ENCODE results near the gene ATRIP. TPM values are rescaled to one million over a fixed set of nuclear protein-coding genes. Genes with fewer than 3 reads are reported as not detected.

The ATRIP gene
- total RNA-seq, 5 donors from 2014 or later (not counting 1 experiment from before 2014, with no cell fraction given): 7.8 to 14.9 (median 12.8) TPM

DNA sequence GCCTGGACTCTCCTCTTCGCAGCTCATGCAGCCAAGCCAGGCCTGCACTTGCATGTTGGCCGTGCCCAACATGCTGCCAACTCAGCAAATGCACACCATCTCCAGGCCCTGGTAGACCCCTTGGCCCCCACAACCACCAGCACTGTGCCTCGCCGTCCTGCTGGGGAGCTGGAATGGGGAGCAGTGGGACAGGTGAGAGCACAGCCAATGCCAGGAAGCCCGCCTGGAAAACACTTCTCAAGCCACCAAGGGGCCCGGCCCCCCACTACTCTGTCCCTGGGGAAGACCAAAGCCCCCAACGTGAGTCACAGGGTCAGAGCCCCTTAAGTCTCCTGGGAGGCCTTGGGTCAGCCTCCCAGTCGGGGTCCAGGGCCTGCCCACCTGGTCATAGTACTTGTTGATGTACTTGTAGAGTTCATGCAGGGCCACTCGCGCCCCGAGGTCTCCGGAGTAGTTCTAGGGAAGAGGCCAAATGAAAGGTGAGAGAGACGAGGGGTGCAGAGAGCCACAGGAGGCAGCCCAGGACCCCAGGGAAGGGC is 41.1 kb upstream of the ATRIP start:
- Histone ChIP-seq H3K9me3 (no peaks in the 10 kb centered on the region), H3K36me3 (ENCODE audit: control insufficient read depth in 2 of 2, extremely low read depth in 1 of 2, insufficient read depth in 1 of 2, low read length in 1 of 2) (no peaks in the 10 kb centered on the region), H3K4me1 (ENCODE audit: control insufficient read depth in 1 of 2, extremely low read depth in 1 of 2, insufficient read depth in 2 of 2, low read length in 2 of 2) (no peaks in the 10 kb centered on the region), H3K27ac (ENCODE audit: low read length) (no peak overlapping the region), H3K4me3 (ENCODE audit: control insufficient read depth in 1 of 2, extremely low read depth in 1 of 2, low read length in 1 of 2) (no peak overlapping the region), H3K27me3 (replicated peaks in 1 of 2; ENCODE audit: control insufficient read depth in 2 of 2, extremely low read depth in 1 of 2, insufficient read depth in 2 of 2, low read length in 1 of 2) (no peaks in the 10 kb centered on the region)
- peak in 6 of 35 experiments; percentile 0 to 16 (median 2) for DNase-seq
- H3K4me3 Mint-ChIP-seq: no peak overlapping the region
- ChIA-PET CTCF (no interaction called here), POLR2A (no interaction called here)
- H3K4me1 Mint-ChIP-seq: no peaks in the 10 kb centered on the region
- H3K27me3 Mint-ChIP-seq: peaks cover 0 to 3% of the 10 kb centered on the region in 2 donors
- no peak for ATAC-seq (replicated peaks in 1 of 4)
- H3K36me3 Mint-ChIP-seq: no peaks in the 10 kb centered on the region
- no peaks in the 10 kb centered on the region for H3K9me3 Mint-ChIP-seq
- WGBS (ENCODE audit: insufficient coverage): 83% methylated on average over 9 of the region's 13 CpGs
- H3K27ac Mint-ChIP-seq: no peak overlapping the region

DNA sequence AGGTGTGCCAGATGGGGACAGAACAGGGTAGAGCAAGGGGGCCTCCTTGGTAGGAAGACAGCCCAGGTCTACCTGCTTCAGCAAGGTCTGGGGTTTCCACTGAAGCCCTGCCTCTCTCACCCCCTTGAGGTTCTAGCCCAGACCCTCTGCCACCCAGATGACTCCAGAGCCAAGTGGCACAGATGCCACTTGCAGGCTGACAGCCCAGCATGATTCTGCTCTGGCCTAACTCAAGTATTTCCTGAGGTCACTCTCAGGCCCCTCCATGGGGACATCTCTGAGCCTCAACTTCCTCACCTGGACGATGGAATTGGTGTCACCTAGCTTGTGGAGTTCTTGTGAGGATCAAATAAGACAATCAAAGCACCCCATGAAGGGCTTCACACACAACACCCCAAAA is 40.6 kb upstream of the ATRIP start:
- Mint-ChIP-seq H3K9me3 (no peaks in the 10 kb centered on the region), H3K36me3 (no peaks in the 10 kb centered on the region), H3K27me3 (no peaks in the 10 kb centered on the region), H3K4me3 (no peak overlapping the region), H3K4me1 (no peaks in the 10 kb centered on the region), H3K27ac (no peak overlapping the region)
- no peaks in the 10 kb centered on the region for H3K9me3 ChIP-seq
- H3K4me3 ChIP-seq (ENCODE audit: control insufficient read depth in 1 of 2, extremely low read depth in 1 of 2, low read length in 1 of 2): no peak overlapping the region
- no peak for ATAC-seq (replicated peaks in 1 of 4)
- no peaks in the 10 kb centered on the region for H3K27me3 ChIP-seq (replicated peaks in 1 of 2; ENCODE audit: control insufficient read depth in 2 of 2, extremely low read depth in 1 of 2, insufficient read depth in 2 of 2, low read length in 1 of 2)
- no peaks in the 10 kb centered on the region for H3K4me1 ChIP-seq (ENCODE audit: control insufficient read depth in 1 of 2, extremely low read depth in 1 of 2, insufficient read depth in 2 of 2, low read length in 2 of 2)
- H3K27ac ChIP-seq (ENCODE audit: low read length): no peak overlapping the region
- no peaks in the 10 kb centered on the region for H3K36me3 ChIP-seq (ENCODE audit: control insufficient read depth in 2 of 2, extremely low read depth in 1 of 2, insufficient read depth in 1 of 2, low read length in 1 of 2)
- WGBS (ENCODE audit: insufficient coverage): no CpG with 5 or more reads among the region's 1 CpG
- peak in 3 of 35 experiments; percentile 0 to 7 (median 1) for DNase-seq
- CTCF ChIA-PET: no interaction called here
- POLR2A ChIA-PET: no interaction called here

DNA sequence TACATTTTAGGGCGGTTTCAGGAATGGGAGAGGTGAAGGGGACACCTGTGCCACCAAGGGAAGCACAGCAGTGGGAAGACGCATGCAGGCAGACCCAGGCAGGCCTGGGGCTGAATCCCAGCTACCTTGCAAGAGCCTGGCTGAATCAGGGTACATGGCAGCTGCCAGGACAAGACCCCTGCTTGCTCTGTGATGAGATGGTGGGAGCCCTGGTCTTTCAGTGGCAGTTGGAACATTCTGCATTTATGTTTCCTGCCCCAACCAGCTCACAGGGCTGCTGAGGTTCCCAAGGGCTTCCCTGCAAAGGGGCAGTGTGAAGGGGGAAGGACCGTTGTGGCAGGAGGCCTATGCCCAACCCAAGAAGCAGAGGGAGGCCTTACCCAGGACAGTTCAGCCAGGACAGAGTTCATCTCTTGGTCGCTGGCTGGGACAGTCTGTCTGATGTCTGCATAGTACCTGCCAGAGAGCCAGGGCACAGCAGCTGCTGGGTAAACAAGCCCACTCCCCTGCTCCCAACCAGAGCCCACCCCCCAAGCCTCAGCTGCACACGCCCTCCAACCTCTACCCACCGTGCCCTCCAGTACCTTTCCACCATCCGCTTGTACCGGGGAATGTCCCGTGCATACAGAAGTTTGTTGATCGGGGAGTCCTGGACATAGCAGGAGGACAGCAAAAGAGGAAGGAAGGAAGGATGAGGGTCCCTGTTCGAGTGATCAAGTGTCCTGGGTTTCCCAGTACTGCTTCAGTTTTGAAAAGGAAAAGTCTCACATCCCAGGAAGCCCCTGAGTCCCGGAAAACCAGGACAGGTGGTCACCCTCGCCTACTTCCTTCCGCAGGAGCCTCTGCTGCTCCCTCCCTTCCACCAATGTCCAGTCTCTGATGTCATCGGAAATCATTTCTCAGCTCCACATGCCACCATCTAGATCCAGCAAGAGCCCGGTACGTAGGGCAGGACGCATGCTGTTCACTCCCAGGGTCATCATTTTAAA is 39.8 kb upstream of the ATRIP start:
- Mint-ChIP-seq H3K27ac (no peak overlapping the region), H3K36me3 (no peaks in the 10 kb centered on the region)

DNA sequence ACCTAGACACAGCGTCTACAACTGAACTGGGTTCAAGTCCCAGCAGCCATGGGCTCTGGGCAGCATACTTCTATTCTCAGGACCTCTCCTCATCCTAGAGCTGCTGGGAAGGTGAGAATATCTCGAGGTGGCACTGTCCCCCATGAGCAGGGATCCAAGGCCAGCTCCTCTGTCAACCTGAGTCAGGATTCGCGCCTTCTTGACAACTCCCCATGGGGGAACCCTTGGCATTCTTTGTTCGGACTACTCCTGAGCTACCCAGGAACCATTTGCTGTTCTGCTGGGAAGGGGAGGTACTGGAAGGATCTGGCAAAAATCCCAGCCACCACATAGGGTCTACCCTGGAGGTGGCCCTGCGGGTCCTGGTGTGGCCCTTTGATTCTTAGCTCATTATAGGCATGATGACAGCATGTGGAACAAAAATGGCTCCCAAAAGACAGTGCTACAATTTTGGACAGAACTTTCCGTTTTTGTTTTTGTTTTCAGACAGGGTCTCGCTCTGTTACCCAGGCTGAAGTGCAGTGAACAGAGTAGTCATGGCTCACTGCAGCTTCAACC is 38.9 kb upstream of the ATRIP start:
- Mint-ChIP-seq H3K27ac (no peak overlapping the region), H3K36me3 (no peaks in the 10 kb centered on the region), H3K9me3 (no peaks in the 10 kb centered on the region), H3K4me3 (no peak overlapping the region), H3K27me3 (no peaks in the 10 kb centered on the region), H3K4me1 (no peaks in the 10 kb centered on the region)
- Histone ChIP-seq H3K27ac (ENCODE audit: low read length) (no peak overlapping the region), H3K36me3 (ENCODE audit: control insufficient read depth in 2 of 2, extremely low read depth in 1 of 2, insufficient read depth in 1 of 2, low read length in 1 of 2) (no peaks in the 10 kb centered on the region), H3K4me3 (ENCODE audit: control insufficient read depth in 1 of 2, extremely low read depth in 1 of 2, low read length in 1 of 2) (no peak overlapping the region), H3K9me3 (no peaks in the 10 kb centered on the region), H3K4me1 (ENCODE audit: control insufficient read depth in 1 of 2, extremely low read depth in 1 of 2, insufficient read depth in 2 of 2, low read length in 2 of 2) (no peaks in the 10 kb centered on the region), H3K27me3 (replicated peaks in 1 of 2; ENCODE audit: control insufficient read depth in 2 of 2, extremely low read depth in 1 of 2, insufficient read depth in 2 of 2, low read length in 1 of 2) (no peaks in the 10 kb centered on the region)
- ChIA-PET CTCF (interaction anchor here (0.6 to 1.0 kb wide), 4 partner anchors 9 to 153 kb away, joined by 3 read pairs; partner anchors contain the start of genes CCDC51 (in 1 of the 2) and TMA7 (in 1 of the 2)), POLR2A (no interaction called here)
- ATAC-seq (replicated peaks in 1 of 4) (no peak), DNase-seq (peak in 4 of 35 experiments; percentile 0 to 7 (median 2))
- 82% methylated on average over 6 of the region's 8 CpGs for WGBS (ENCODE audit: insufficient coverage)

More for the DNA sequence above, 39.8 kb upstream of the ATRIP start:
- CTCF ChIA-PET: interaction anchor here (0.6 to 0.9 kb wide), 3 partner anchors 8 to 152 kb away, joined by 3 read pairs; no protein-coding TSS in a partner anchor
- Mint-ChIP-seq H3K4me1 (no peaks in the 10 kb centered on the region), H3K4me3 (no peak overlapping the region), H3K9me3 (no peaks in the 10 kb centered on the region), H3K27me3 (no peaks in the 10 kb centered on the region)
- no peak for ATAC-seq (replicated peaks in 1 of 4)
- Histone ChIP-seq H3K27ac (ENCODE audit: low read length) (no peak overlapping the region), H3K9me3 (no peaks in the 10 kb centered on the region), H3K36me3 (ENCODE audit: control insufficient read depth in 2 of 2, extremely low read depth in 1 of 2, insufficient read depth in 1 of 2, low read length in 1 of 2) (no peaks in the 10 kb centered on the region), H3K4me3 (ENCODE audit: control insufficient read depth in 1 of 2, extremely low read depth in 1 of 2, low read length in 1 of 2) (no peak overlapping the region), H3K4me1 (ENCODE audit: control insufficient read depth in 1 of 2, extremely low read depth in 1 of 2, insufficient read depth in 2 of 2, low read length in 2 of 2) (no peaks in the 10 kb centered on the region), H3K27me3 (replicated peaks in 1 of 2; ENCODE audit: control insufficient read depth in 2 of 2, extremely low read depth in 1 of 2, insufficient read depth in 2 of 2, low read length in 1 of 2) (no peaks in the 10 kb centered on the region)
- WGBS (ENCODE audit: insufficient coverage): 75% methylated on average over 12 of the region's 18 CpGs
- POLR2A ChIA-PET: no interaction called here
- DNase-seq: peak in 4 of 35 experiments; percentile 1 to 19 (median 6)

DNA sequence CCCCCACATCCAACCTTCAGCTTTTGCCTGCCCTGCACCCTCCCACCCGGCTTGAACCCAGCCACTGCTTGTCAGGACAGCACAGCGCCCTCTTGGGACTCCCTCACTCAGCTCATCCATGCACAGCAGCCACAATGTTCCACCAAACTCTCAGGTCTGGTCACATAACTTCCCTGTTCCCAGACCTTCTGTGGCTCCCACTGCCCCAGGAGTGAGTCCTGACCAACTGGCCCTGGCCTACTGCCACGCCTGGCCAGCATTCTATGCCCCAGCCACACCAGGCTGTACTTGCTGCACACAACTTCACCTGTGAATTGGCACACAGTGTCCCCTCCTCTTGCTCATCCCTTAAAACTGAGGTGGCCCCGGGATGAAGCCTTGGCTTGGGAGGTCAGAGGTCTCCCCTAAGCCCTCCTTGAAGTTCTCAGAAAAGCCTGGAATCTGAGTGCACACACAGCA is 37.7 kb upstream of the ATRIP start:
- Mint-ChIP-seq H3K27me3 (no peaks in the 10 kb centered on the region), H3K4me3 (no peak overlapping the region), H3K36me3 (no peaks in the 10 kb centered on the region), H3K4me1 (no peaks in the 10 kb centered on the region), H3K9me3 (no peaks in the 10 kb centered on the region), H3K27ac (no peak overlapping the region)
- WGBS (ENCODE audit: insufficient coverage): 66% methylated on average over 4 of the region's 4 CpGs
- ChIA-PET POLR2A (no interaction called here), CTCF (no interaction called here)
- DNase-seq (peak in 5 of 35 experiments; percentile 1 to 11 (median 2)), ATAC-seq (replicated peaks in 1 of 4) (no peak)
- Histone ChIP-seq H3K27ac (ENCODE audit: low read length) (no peak overlapping the region), H3K4me1 (ENCODE audit: control insufficient read depth in 1 of 2, extremely low read depth in 1 of 2, insufficient read depth in 2 of 2, low read length in 2 of 2) (no peaks in the 10 kb centered on the region), H3K27me3 (replicated peaks in 1 of 2; ENCODE audit: control insufficient read depth in 2 of 2, extremely low read depth in 1 of 2, insufficient read depth in 2 of 2, low read length in 1 of 2) (no peaks in the 10 kb centered on the region), H3K9me3 (no peaks in the 10 kb centered on the region), H3K36me3 (ENCODE audit: control insufficient read depth in 2 of 2, extremely low read depth in 1 of 2, insufficient read depth in 1 of 2, low read length in 1 of 2) (no peaks in the 10 kb centered on the region), H3K4me3 (ENCODE audit: control insufficient read depth in 1 of 2, extremely low read depth in 1 of 2, low read length in 1 of 2) (no peak overlapping the region)

DNA sequence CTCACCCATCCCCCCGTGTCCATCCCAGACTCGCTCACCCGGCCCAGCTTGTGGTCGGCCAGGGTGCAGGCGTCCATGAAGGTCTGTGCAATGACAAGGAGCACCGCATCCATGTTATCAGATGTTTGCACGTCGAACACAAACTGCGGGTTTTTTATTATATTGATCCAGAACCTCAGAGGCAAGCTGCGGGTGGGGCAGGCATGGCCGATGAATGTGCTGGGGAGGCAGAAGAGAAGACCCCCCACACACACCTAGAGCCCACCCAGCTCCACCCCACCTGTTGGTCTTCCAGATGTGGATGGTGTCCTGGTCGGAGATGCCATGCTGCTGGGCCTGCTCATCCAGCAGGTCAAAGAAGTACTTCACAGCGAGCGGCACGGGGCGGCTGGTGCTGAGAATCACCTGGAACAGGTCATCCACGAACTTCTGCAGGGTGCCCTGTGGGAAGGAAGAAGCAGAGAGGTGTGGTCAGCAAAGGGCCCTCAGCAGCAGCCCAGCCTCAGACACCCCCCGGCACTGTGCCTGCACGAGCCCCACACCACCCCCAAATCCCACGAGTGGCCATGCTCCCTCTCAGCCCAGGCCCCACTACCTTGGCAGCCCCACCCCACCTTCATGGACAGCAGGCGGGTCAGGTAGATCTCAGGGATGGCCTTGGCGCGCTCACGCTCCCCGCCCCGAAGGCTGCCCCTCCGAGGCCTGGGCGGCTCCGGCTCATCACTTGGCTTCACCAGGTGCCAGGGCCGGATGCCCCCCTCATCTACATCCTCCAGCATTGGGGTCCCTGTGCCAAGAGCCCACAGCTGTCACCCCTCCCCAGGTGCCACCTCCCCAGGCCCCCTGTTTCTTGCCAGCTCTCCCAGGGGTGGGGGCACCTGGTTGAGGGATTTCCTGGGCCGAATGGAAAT is 37.0 kb upstream of the ATRIP start:
- no peaks in the 10 kb centered on the region for H3K9me3 ChIP-seq
- no peak overlapping the region for H3K27ac ChIP-seq (ENCODE audit: low read length)
- no peaks in the 10 kb centered on the region for H3K36me3 ChIP-seq (ENCODE audit: control insufficient read depth in 2 of 2, extremely low read depth in 1 of 2, insufficient read depth in 1 of 2, low read length in 1 of 2)
- ChIA-PET POLR2A (no interaction called here), CTCF (no interaction called here)
- no peak for ATAC-seq (replicated peaks in 1 of 4)
- WGBS (ENCODE audit: insufficient coverage): 91% methylated on average over 21 of the region's 31 CpGs
- Mint-ChIP-seq H3K9me3 (no peaks in the 10 kb centered on the region), H3K4me3 (no peak overlapping the region), H3K4me1 (no peaks in the 10 kb centered on the region), H3K27ac (no peak overlapping the region), H3K36me3 (no peaks in the 10 kb centered on the region), H3K27me3 (no peaks in the 10 kb centered on the region)
- no peaks in the 10 kb centered on the region for H3K4me1 ChIP-seq (ENCODE audit: control insufficient read depth in 1 of 2, extremely low read depth in 1 of 2, insufficient read depth in 2 of 2, low read length in 2 of 2)
- no peak overlapping the region for H3K4me3 ChIP-seq (ENCODE audit: control insufficient read depth in 1 of 2, extremely low read depth in 1 of 2, low read length in 1 of 2)
- peak in 3 of 35 experiments; percentile 1 to 17 (median 2) for DNase-seq
- no peaks in the 10 kb centered on the region for H3K27me3 ChIP-seq (replicated peaks in 1 of 2; ENCODE audit: control insufficient read depth in 2 of 2, extremely low read depth in 1 of 2, insufficient read depth in 2 of 2, low read length in 1 of 2)
